HG03196 (cell line): ENCODE data around the gene LRRC27.

Experiments used
- ATAC-seq: cut with Tn5 transposase; IDR thresholded peaks from one replicate; pipeline ENCODE4 v1.9.1; 2021; ENCODE audit not compliant: unreplicated experiment

LRRC27 gene

GRCh38 chr10:132300582-132300981, 31.4 kb upstream of the LRRC27 start:
- ATAC-seq = no peak

- ATAC-seq = no peak
Observed at GRCh38 chr10:132301371-132302330, 30.3 kb upstream of the LRRC27 start.

GRCh38 chr10:132302421-132303310, 29.3 kb upstream of the LRRC27 start:
- no peak for ATAC-seq

GRCh38 chr10:132303361-132304115, 28.5 kb upstream of the LRRC27 start:
- ATAC-seq = no peak

GRCh38 chr10:132304756-132305509, 27.1 kb upstream of the LRRC27 start:
- ATAC-seq = no peak

- ATAC-seq = no peak
Observed at GRCh38 chr10:132305654-132306342, 26.2 kb upstream of the LRRC27 start.

- no peak for ATAC-seq
Observed at GRCh38 chr10:132306343-132306685, 25.7 kb upstream of the LRRC27 start.

GRCh38 chr10:132306864-132307751, 24.9 kb upstream of the LRRC27 start:
- ATAC-seq = peak; percentile 20

- peak; percentile 74 for ATAC-seq
Observed at GRCh38 chr10:132307823-132308586, 24.0 kb upstream of the LRRC27 start, which contains the start of gene STK32C. Gene STK32C, minus strand, starts transcription at chr10:132307950. Its CDS starts 117 bp downstream, at chr10:132307833.

- no peak for ATAC-seq
Observed at GRCh38 chr10:132308587-132309470, 23.2 kb upstream of the LRRC27 start.

GRCh38 chr10:132309471-132309865, 22.5 kb upstream of the LRRC27 start:
- ATAC-seq = no peak

GRCh38 chr10:132309879-132310591, 22.0 kb upstream of the LRRC27 start:
- ATAC-seq = no peak

GRCh38 chr10:132310701-132311337, 21.2 kb upstream of the LRRC27 start:
- ATAC-seq = no peak

GRCh38 chr10:132311338-132311939, 20.6 kb upstream of the LRRC27 start:
- no peak for ATAC-seq

GRCh38 chr10:132313305-132313704, 18.7 kb upstream of the LRRC27 start:
- no peak for ATAC-seq
